UCSD-AML1 (cell line): ENCODE data around the gene ATG16L2.
"Not testable (repeated sequence)": the region's sequence is repeated elsewhere in the genome, so short reads cannot be mapped to it uniquely, and the experiment has no call there.

Experiments used
- DNase-seq: peaks from one replicate; lab custom pipeline; 2025; ENCODE audit not compliant: unreplicated experiment; lab: John Stamatoyannopoulos, UW

ATG16L2 gene

DNA sequence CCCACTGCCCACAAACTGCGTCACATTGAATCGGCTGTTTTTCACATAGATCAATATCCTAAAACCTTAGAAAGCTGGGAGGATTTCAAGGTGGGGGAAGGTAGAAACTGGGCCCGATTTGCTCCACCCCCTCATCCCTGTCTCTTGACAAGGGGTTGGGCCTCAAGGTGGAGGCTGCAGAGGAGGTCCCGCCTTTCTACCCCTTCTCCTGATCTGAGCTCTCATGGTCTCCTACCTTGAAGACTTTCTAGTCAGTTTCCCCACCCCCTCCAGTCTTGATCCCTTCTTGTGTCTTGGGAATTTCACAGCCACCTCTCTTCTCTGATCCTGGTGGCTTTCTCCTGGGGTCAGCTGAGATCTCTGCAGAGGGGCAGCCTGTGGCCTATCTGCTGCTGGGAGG is 15.8 kb upstream of the ATG16L2 start:
- no peak for DNase-seq

GRCh38 chr11:72799441-72799840 is 14.8 kb upstream of the ATG16L2 start:
- no peak for DNase-seq

DNA sequence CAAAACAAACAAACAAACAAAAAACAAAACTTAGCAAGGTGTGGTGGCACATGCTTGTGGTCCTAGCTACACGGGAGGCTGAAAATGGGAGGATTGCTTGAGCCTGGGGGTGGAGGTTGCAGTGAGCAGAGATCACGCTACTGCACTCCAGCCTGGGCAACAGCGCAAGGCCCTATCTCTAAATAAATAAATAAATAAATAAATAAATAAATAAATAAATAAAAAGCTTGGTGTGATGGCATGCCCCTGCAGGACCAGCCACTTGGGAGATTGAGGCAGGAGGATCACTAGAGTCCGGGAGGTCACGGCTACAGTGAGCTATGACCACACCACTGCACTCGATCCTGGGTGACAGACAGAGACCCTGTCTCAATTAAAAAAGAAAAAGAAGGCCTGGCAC is 11.4 kb upstream of the ATG16L2 start:
- no peak for DNase-seq

GRCh38 chr11:72805216-72805615 is 9.0 kb upstream of the ATG16L2 start:
- no peak for DNase-seq

GRCh38 chr11:72806378-72806777 is 7.8 kb upstream of the ATG16L2 start:
- DNase-seq, result not testable (repeated sequence)

GRCh38 chr11:72807021-72807693 is 7.1 kb upstream of the ATG16L2 start:
- no peak for DNase-seq

DNA sequence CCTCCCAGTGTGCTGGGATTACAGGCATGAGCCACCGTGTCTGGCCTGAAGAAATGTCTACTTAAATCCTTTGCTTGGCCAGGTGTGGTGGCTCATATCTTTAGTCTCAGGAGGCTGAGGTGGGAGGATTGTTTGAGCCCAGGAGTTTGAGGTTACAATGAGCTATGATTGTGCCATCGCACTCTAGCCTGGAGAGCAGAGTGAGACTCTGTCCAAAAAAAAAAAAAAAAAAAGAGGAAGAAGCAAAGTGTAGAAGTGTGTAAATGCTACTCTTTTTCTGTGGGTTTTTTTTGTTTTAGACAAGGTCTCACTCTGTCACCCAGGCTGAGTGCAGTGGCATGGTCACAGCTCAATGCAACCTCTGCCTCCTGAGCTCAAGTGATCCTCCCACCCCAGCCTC is 6.4 kb upstream of the ATG16L2 start:
- peak; percentile 50 for DNase-seq

DNA sequence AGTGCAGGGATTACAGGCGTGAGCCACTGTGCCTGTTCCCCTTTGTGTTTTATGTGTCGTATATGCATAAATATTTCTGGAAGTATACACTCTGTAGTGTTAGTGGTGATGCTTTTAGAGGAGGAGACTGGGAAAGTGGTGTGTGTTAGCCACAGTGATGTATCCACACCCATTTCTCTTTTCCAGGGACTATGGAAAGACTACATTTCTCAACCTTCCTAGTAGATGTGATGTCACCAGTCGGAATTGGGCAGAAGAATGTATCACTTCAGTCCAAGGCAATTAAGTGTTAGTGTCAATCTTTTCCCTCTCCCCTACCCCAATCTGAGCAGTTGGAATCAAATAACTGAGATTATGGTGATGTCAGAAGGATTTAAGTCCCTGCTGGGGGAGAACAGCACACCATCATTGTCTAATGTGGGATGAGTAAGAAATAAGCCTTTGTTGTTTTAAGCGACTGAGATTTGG is 5.8 kb upstream of the ATG16L2 start:
- DNase-seq, result no peak

GRCh38 chr11:72811686-72812085 is 2.5 kb upstream of the ATG16L2 start:
- DNase-seq, result not testable (repeated sequence)

DNA sequence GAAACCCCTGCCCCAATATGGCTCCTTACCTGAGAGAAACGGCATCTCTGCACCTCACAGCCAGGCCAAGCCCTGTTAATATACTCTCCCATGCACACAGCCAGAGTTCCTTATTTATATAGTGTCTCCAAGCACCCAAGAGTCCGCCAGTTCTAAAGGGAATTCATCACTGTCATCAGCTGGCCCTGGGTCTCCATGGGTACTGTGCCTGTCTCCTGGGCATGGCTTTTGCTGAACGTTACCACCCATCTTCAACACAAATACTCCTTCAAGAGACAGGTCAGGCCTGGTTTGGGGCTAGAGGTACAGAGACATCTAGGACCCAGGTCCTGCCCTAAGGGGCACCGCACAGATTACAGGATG is 1.6 kb upstream of the ATG16L2 start:
- DNase-seq, result no peak

DNA sequence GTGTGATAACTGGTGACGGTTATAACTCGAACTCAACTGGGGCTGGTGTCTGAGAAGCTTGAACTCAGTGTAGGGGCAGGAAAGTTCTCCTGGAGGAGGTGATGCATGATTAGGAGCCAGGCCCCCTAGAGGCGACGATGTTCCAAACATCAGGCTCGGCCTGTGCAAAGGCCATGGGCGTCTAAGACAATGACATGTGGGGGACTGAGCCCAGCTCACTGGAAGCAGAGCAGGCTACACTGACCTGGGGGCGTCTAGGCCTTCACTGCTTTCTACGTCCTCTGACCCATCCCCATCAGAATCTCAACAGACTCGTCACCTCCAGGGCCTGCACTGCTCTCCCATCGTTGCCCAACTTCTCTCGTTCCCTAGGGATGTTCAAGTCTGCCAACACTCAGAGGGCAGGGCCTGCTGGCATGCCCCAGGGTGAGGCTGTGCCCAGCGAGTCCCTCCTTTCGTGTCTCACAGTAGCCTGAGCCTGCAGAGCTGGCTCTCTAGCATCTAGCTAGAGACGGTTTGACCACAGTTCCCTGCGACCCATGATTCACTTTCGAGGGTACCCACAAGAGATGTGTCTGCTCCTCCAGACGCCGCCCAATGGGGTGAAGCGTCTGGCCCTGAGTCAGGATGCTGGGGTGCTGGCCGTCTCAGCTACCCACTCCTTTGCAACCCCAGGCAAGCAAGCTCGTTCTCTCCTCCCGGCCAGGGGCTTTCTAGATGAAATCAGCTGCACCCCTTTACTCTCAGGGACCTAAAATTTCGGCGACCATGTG is 1.1 kb upstream of the ATG16L2 start:
- DNase-seq, result peak; percentile 78

GRCh38 chr11:72813740-72814285 is 398 bp upstream of the ATG16L2 start:
- peak; percentile 93 for DNase-seq

DNA sequence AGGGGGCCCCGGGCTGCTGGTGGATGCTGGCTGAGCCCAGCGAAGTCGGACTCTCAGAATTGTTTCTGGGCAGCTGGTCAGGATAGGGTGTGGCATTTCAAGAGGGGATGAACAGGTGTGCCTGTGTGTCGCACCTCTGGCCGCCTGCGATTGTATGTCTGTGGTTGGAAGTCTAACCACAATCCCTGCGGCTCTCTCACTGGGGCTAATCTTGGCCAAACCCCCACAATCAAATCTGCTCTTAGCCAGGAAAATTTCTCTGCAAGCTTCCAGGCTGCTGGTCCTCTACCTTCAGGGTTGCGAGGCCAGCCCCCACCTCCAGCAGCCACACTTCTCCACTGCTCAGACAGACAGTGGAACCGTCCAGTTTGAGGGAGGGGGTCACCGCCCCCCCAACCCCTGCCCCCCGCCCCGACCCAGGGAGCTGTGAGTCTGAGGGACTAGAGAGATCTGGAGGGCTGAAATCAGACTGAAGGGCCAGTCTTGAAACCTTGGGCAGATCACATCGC is 953 bp downstream of the ATG16L2 start:
- no peak for DNase-seq

DNA sequence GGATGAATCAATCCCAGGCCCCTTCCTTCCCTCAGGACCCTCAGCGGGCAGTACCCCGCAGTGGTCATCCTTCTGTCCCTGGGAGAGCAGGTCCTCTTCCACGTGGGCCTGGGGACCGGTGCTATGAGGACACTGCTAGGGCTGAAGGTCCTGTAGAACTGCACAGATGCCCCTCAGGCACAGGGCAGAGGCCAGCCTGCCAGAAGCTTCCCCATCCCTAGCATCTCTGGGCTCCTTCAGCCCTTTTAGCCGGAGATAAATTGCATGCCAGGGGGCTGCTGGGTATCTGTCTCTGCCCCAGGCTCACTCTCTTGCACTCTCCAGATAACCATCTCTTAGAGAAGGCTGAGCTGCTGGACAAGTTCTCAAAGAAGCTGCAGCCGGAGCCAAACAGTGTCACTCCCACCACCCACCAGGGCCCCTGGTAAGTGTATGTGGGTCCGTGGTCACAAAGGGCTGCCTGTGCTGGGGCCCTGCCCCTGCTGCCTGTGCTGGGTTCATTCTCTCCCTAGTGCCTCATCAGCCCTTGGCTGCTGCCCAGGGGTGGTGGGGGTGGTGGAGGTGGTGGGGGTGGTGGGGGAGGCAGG is 2.3 kb downstream of the ATG16L2 start:
- DNase-seq, result no peak

DNA sequence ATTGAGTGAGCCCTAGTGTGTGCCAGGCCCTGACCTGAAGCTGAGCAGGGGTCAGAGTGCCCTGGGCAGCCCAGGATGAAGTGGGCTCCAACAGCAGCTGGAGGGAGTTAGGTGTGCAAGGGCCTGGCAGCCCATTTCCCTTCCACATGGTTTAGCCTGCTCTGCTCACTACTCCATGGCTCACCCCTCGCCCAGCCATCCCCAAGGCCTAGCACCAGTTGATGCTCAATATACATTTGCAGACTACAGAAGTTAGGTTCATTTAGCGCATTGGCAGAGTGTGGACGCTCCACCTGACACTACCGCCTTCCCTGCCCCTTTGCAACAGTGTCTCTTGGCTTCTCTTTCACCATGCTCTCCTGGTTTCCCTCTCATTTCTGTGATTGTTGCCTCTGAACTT is 3.8 kb downstream of the ATG16L2 start:
- no peak for DNase-seq

GRCh38 chr11:72818971-72819370 is 4.8 kb downstream of the ATG16L2 start:
- DNase-seq, result no peak

GRCh38 chr11:72820439-72821139 is 6.4 kb downstream of the ATG16L2 start:
- no peak for DNase-seq

DNA sequence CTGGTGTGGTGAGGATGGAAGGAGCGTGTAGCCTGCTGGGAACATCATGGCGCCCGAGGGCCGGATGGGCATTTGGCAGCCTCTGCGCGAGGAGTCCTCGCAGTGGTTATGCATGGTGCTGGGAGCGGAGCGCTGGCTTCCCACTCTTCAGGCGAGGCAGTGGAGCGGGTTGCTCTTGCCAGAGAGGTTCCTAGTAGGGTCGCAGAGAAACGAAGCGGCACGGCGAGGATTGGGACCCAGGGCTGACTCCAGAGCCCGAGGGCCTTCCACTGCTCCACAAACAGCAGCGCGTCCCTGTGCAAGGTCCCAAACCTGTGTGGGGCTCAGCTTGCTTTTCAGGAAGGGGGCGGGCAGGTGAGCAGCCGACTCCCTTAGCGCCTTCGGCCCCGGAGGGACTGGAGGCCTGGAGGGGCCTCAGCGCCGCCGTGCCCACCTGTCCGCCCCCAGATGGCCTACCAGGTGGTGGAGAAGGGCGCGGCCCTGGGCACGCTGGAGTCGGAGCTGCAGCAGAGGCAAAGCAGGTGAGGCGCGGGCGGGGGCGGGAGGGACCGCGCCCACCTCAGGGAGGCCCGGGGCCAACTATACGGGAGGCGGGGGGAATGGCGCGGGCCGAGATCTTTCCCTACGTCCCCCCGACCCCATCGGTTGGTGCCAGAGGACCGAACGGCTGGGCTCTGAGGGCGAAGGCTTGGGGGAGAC is 7.2 kb downstream of the ATG16L2 start:
- no peak for DNase-seq

- DNase-seq, result no peak
Observed at GRCh38 chr11:72821920-72822799, 7.9 kb downstream of the ATG16L2 start.
